Smooth muscle cell (in vitro differentiated cells): Measurements from ENCODE around the gene RTN4RL2. TPM values are rescaled to one million over a fixed set of nuclear protein-coding genes. Genes with fewer than 3 reads are reported as not detected.
A peak's percentile ranks its signal among the peaks of the same experiment; 100 is the strongest.

Experiments
- DNase-seq: peaks from one replicate; lab custom pipeline; 2025; ENCODE audit not compliant: unreplicated experiment; lab: John Stamatoyannopoulos, UW
- H2AFZ ChIP-seq: fragments of 200-600 bp; sonication (generic); 2 replicates; pipeline ENCODE4 v1.6.0; 2016; ENCODE audit warnings: antibody characterized with exemption, low read depth, mild to moderate bottlenecking
- H3F3A ChIP-seq: fragments of 200-600 bp; sonication (generic); 2 replicates; pipeline ENCODE4 v1.6.0; 2017; ENCODE audit warnings: antibody characterized with exemption, low read depth
- H3K27ac ChIP-seq: fragments of 200-600 bp; sonication (generic); 2 replicates; pipeline ENCODE4 v1.5.1; 2016; ENCODE audit warnings: low read depth, mild to moderate bottlenecking
- H3K27me3 ChIP-seq: fragments of 200-600 bp; sonication (generic); 2 replicates; pipeline ENCODE4 v1.6.1; 2016; ENCODE audit warnings: low read depth, mild to moderate bottlenecking
- H3K36me3 ChIP-seq: fragments of 200-600 bp; sonication (generic); 2 replicates; pipeline ENCODE4 v1.5.1; 2016; ENCODE audit warnings: low read depth
- H3K4me1 ChIP-seq: fragments of 200-600 bp; sonication (generic); 2 replicates; pipeline ENCODE4 v1.5.1; 2016; ENCODE audit warnings: low read depth
- H3K4me2 ChIP-seq: fragments of 200-600 bp; sonication (generic); 2 replicates; pipeline ENCODE4 v1.6.0; 2016; ENCODE audit warnings: mild to moderate bottlenecking
- H3K4me3 ChIP-seq: fragments of 200-600 bp; sonication (generic); 2 replicates; pipeline ENCODE4 v1.5.1; 2016; ENCODE audit warnings: mild to moderate bottlenecking
- H3K79me2 ChIP-seq: fragments of 200-600 bp; sonication (generic); 2 replicates; pipeline ENCODE4 v1.6.0; 2016; ENCODE audit warnings: low read depth, mild to moderate bottlenecking
- H3K9ac ChIP-seq: fragments of 200-600 bp; sonication (generic); 2 replicates; pipeline ENCODE4 v1.6.0; 2016; ENCODE audit warnings: low read depth
- H3K9me3 ChIP-seq: fragments of 200-600 bp; sonication (generic); replicated peaks from 2 replicates; pipeline ENCODE4 v1.5.1; 2016; ENCODE audit warnings: low read depth
- H4K20me1 ChIP-seq: fragments of 200-600 bp; sonication (generic); 2 replicates; pipeline ENCODE4 v1.6.0; 2016; ENCODE audit warnings: low read depth
- CTCF ChIP-seq: fragments of 200-600 bp; sonication (generic); IDR thresholded peaks from 2 replicates; pipeline ENCODE4 v1.5.1; 2017; ENCODE audit warnings: borderline replicate concordance, mild to moderate bottlenecking, antibody characterized with exemption; ENCODE audit not compliant: insufficient read depth, poor library complexity, severe bottlenecking
- WGBS: methylation state at CpG from one replicate; pipeline ENCODE4 v1.1.7; 2016; ENCODE audit warnings: low lambda C conversion rate; 5-methylcytosine and 5-hydroxymethylcytosine counted together
- polyA plus RNA-seq: library from polyadenylated mRNA; unstranded; fragments of >200 nt; fragmentation: Nextera tagmentation; extraction: Ambion mirVana; gene quantifications from 2 replicates; pipeline ENCODE4 v1.2.1, GENCODE V29; 2016
- small RNA-seq: library from RNA; depleted of rRNA; stranded (forward); fragments of <200 nt; gene quantifications from one replicate; pipeline ENCODE3, GENCODE V24; 2014
- total RNA-seq: library from RNA; depleted of rRNA; stranded (reverse); fragments of >200 nt; gene quantifications from 2 replicates; pipeline ENCODE4 v1.2.3, GENCODE V29; 2014

RTN4RL2 gene
- total and polyA plus RNA-seq, 2 experiments from 2014 or later, result 0.34 TPM; not detected in 1

- Histone ChIP-seq H3K4me2 (peak overlapping the region; percentile 96), H3K27me3 (peaks cover 10% of the 10 kb centered on the region), H3K79me2 (no peaks in the 10 kb centered on the region), H3K9me3 (no peaks in the 10 kb centered on the region), H3K4me3 (peak overlapping the region; percentile 65), H3K27ac (no peak overlapping the region), H3K9ac (peak overlapping the region; percentile 31), H3F3A (no peaks in the 10 kb centered on the region), H3K36me3 (no peaks in the 10 kb centered on the region), H2AFZ (peak overlapping the region; percentile 76), H4K20me1 (no peaks in the 10 kb centered on the region), H3K4me1 (no peaks in the 10 kb centered on the region)
- DNase-seq, result no peak
- WGBS, result 11% methylated on average over 5 of the region's 5 CpGs
- TF ChIP-seq CTCF, result no peak
Observed at GRCh38 chr11:57516061-57516443, 55.7 kb downstream of the RTN4RL2 start.

GRCh38 chr11:57521116-57521515 is 60.8 kb downstream of the RTN4RL2 start:
- no peak for TF ChIP-seq CTCF
- Histone ChIP-seq H3K9me3 (no peaks in the 10 kb centered on the region), H3K9ac (no peak overlapping the region), H3K36me3 (no peaks in the 10 kb centered on the region), H3K4me3 (no peak overlapping the region), H3F3A (no peaks in the 10 kb centered on the region), H3K4me2 (no peak overlapping the region), H3K79me2 (no peaks in the 10 kb centered on the region), H3K4me1 (no peaks in the 10 kb centered on the region), H2AFZ (no peak overlapping the region), H3K27me3 (peaks cover 9% of the 10 kb centered on the region), H4K20me1 (no peaks in the 10 kb centered on the region), H3K27ac (no peak overlapping the region)
- no peak for DNase-seq
- 93% methylated on average over 2 of the region's 2 CpGs for WGBS

GRCh38 chr11:57523419-57523818 is 63.1 kb downstream of the RTN4RL2 start:
- no peaks in the 10 kb centered on the region for H3K9me3 ChIP-seq

More at GRCh38 chr11:57523419-57523818, 63.1 kb downstream of the RTN4RL2 start:
- no peak for TF ChIP-seq CTCF
- Histone ChIP-seq H4K20me1 (no peaks in the 10 kb centered on the region), H3K27me3 (no peaks in the 10 kb centered on the region), H2AFZ (no peak overlapping the region), H3K9ac (no peak overlapping the region), H3K4me3 (no peak overlapping the region), H3K79me2 (no peaks in the 10 kb centered on the region), H3K36me3 (no peaks in the 10 kb centered on the region), H3F3A (no peaks in the 10 kb centered on the region), H3K4me1 (no peaks in the 10 kb centered on the region), H3K4me2 (no peak overlapping the region), H3K27ac (no peak overlapping the region)
- 93% methylated on average over 4 of the region's 4 CpGs for WGBS
- no peak for DNase-seq

Small RNAs within 50 kb of the gene (small RNA-seq; reads per million reads assigned to genes)
- not detected for gene RNA5SP341

Other genes starting within 250 kb of the RTN4RL2 start
- gene APLNR, start 223.3 kb upstream of the RTN4RL2 start, total RNA-seq, result 98.5 and 103 TPM in 2 replicates
- gene APLNR, start 223.3 kb upstream of the RTN4RL2 start, polyA plus RNA-seq, result 121 and 214 TPM in 2 replicates
- 39.0 and 46.3 TPM in 2 replicates for gene TNKS1BP1, start 135.6 kb upstream of the RTN4RL2 start, total RNA-seq
- 86.3 and 118 TPM in 2 replicates for gene TNKS1BP1, start 135.6 kb upstream of the RTN4RL2 start, polyA plus RNA-seq
- 57.6 and 64.9 TPM in 2 replicates for gene SSRP1, start 124.6 kb upstream of the RTN4RL2 start, total RNA-seq
- 46.0 and 53.2 TPM in 2 replicates for gene SSRP1, start 124.6 kb upstream of the RTN4RL2 start, polyA plus RNA-seq
- gene P2RX3, start 122.2 kb upstream of the RTN4RL2 start, total RNA-seq, result not detected in 2 replicates
- 0.19 TPM in 1 of 2 replicates, not detected in the other for gene P2RX3, start 122.2 kb upstream of the RTN4RL2 start, polyA plus RNA-seq
- not detected in 2 replicates for gene PRG3, start 79.4 kb upstream of the RTN4RL2 start, total RNA-seq
- not detected in 2 replicates for gene PRG3, start 79.4 kb upstream of the RTN4RL2 start, polyA plus RNA-seq
- not detected in 2 replicates for gene PRG2, start 69.9 kb upstream of the RTN4RL2 start, total RNA-seq
- gene PRG2, start 69.9 kb upstream of the RTN4RL2 start, polyA plus RNA-seq, result not detected in 2 replicates
- gene SLC43A3, start 33.4 kb upstream of the RTN4RL2 start, total RNA-seq, result 8.0 and 9.3 TPM in 2 replicates
- gene SLC43A3, start 33.4 kb upstream of the RTN4RL2 start, polyA plus RNA-seq, result 12.8 and 13.5 TPM in 2 replicates
- gene SLC43A1, start 55.2 kb downstream of the RTN4RL2 start, total RNA-seq, result 1.3 and 9.4 TPM in 2 replicates
- 7.3 and 7.4 TPM in 2 replicates for gene SLC43A1, start 55.2 kb downstream of the RTN4RL2 start, polyA plus RNA-seq
- 31.1 and 34.2 TPM in 2 replicates for gene TIMM10, start 70.2 kb downstream of the RTN4RL2 start, total RNA-seq
- 108 and 110 TPM in 2 replicates for gene TIMM10, start 70.2 kb downstream of the RTN4RL2 start, polyA plus RNA-seq
- not detected in 2 replicates for gene SMTNL1, start 77.1 kb downstream of the RTN4RL2 start, total RNA-seq
- gene SMTNL1, start 77.1 kb downstream of the RTN4RL2 start, polyA plus RNA-seq, result not detected in 2 replicates
- gene UBE2L6, start 107.1 kb downstream of the RTN4RL2 start, total RNA-seq, result 14.4 and 15.1 TPM in 2 replicates
- gene UBE2L6, start 107.1 kb downstream of the RTN4RL2 start, polyA plus RNA-seq, result 28.2 and 28.8 TPM in 2 replicates
- 31.0 and 47.8 TPM in 2 replicates for gene SERPING1, start 137.2 kb downstream of the RTN4RL2 start, total RNA-seq
- 80.3 and 95.8 TPM in 2 replicates for gene SERPING1, start 137.2 kb downstream of the RTN4RL2 start, polyA plus RNA-seq
- gene YPEL4, start 189.4 kb downstream of the RTN4RL2 start, total RNA-seq, result 0.18 and 2.5 TPM in 2 replicates
- 2.0 and 2.9 TPM in 2 replicates for gene YPEL4, start 189.4 kb downstream of the RTN4RL2 start, polyA plus RNA-seq
- gene CLP1, start 197.2 kb downstream of the RTN4RL2 start, total RNA-seq, result 18.3 and 23.0 TPM in 2 replicates
- gene CLP1, start 197.2 kb downstream of the RTN4RL2 start, polyA plus RNA-seq, result 18.0 and 19.7 TPM in 2 replicates
- 37.2 and 38.0 TPM in 2 replicates for gene ZDHHC5, start 207.6 kb downstream of the RTN4RL2 start, total RNA-seq
- 33.2 and 34.5 TPM in 2 replicates for gene ZDHHC5, start 207.6 kb downstream of the RTN4RL2 start, polyA plus RNA-seq